Ascending aorta (tissue), 2 donors: ENCODE measurements around the gene HTT-AS. TPM values are rescaled to one million over a fixed set of nuclear protein-coding genes. Genes with fewer than 3 reads are reported as not detected.

Source experiments
- DNase-seq, 2 donors: peaks; one replicate each; pipeline ENCODE4 v3.0.0-alpha.2; 2019; ENCODE audit warnings: low spot score in 2 of 2
- H3K27ac ChIP-seq, 2 donors: fragments of 200-600 bp; sonication (generic); one replicate each; pipeline ENCODE4 v1.5.1; 2016 to 2017; ENCODE audit warnings: mild to moderate bottlenecking in 1 of 2
- H3K27me3 ChIP-seq: fragments of 200-600 bp; sonication (generic); one replicate; pipeline ENCODE4 v1.5.1; 2017
- H3K36me3 ChIP-seq, 2 donors: fragments of 200-600 bp; sonication (generic); one replicate each; pipeline ENCODE4 v1.5.1; 2016
- H3K4me1 ChIP-seq, 2 donors: fragments of 200-600 bp; sonication (generic); one replicate each; pipeline ENCODE4 v1.5.1; 2016 to 2017; ENCODE audit warnings: mild to moderate bottlenecking in 1 of 2
- H3K4me3 ChIP-seq, 2 donors: fragments of 200-600 bp; sonication (generic); one replicate each; pipeline ENCODE4 v1.5.1; 2016 to 2017; ENCODE audit warnings: mild to moderate bottlenecking in 1 of 2
- H3K9me3 ChIP-seq, 2 donors: fragments of 200-600 bp; sonication (generic); one replicate each; pipeline ENCODE4 v1.5.1; 2016
- intact Hi-C: fragments of 100-400 bp; cut with DNase I; formaldehyde crosslinking; loops from one replicate; pipeline ENCODE4 v1.15.1; 2023
- total RNA-seq: library from RNA; depleted of rRNA; stranded (reverse); fragments of >200 nt; gene quantifications from one replicate; pipeline ENCODE4 v1.1.0, GENCODE V29; 2016
- TF ChIP-seq, protein P1 (sequence below), 3 experiments: fragments of 200-600 bp in 2 of 3; fragments of 450-650 bp in 1 of 3; sonication (generic) in 2 of 3; IDR thresholded peaks; one replicate each; pipeline ENCODE4 v1.5.1; 2016 to 2019; ENCODE audit warnings: antibody characterized with exemption in 3 of 3, mild to moderate bottlenecking in 1 of 3, moderate library complexity in 1 of 3

The HTT-AS gene
- total RNA-seq, 1 donor from 2014 or later, result not detected

- no peaks in the 10 kb centered on the region for H3K36me3 ChIP-seq
- DNase-seq, result no peak
- no peaks in the 10 kb centered on the region for H3K4me1 ChIP-seq
- no peak overlapping the region for H3K4me3 ChIP-seq
- H3K27ac ChIP-seq, result no peak overlapping the region
- H3K9me3 ChIP-seq, result no peaks in the 10 kb centered on the region
- no peaks in the 10 kb centered on the region for H3K27me3 ChIP-seq
- TF ChIP-seq, protein P1, sequence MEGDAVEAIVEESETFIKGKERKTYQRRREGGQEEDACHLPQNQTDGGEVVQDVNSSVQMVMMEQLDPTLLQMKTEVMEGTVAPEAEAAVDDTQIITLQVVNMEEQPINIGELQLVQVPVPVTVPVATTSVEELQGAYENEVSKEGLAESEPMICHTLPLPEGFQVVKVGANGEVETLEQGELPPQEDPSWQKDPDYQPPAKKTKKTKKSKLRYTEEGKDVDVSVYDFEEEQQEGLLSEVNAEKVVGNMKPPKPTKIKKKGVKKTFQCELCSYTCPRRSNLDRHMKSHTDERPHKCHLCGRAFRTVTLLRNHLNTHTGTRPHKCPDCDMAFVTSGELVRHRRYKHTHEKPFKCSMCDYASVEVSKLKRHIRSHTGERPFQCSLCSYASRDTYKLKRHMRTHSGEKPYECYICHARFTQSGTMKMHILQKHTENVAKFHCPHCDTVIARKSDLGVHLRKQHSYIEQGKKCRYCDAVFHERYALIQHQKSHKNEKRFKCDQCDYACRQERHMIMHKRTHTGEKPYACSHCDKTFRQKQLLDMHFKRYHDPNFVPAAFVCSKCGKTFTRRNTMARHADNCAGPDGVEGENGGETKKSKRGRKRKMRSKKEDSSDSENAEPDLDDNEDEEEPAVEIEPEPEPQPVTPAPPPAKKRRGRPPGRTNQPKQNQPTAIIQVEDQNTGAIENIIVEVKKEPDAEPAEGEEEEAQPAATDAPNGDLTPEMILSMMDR (IDR thresholded peaks at IDR 0.05), result no peak
- intact Hi-C loops, result no loop called here
Observed at GRCh38 chr4:3022112-3022511, 52.2 kb downstream of the HTT-AS start.

GRCh38 chr4:3021627-3022026 lies 52.7 kb downstream of the HTT-AS start:
- no peak for DNase-seq
- no peak overlapping the region for H3K4me3 ChIP-seq
- TF ChIP-seq, protein P1 (IDR thresholded peaks at IDR 0.05), result no peak

DNA sequence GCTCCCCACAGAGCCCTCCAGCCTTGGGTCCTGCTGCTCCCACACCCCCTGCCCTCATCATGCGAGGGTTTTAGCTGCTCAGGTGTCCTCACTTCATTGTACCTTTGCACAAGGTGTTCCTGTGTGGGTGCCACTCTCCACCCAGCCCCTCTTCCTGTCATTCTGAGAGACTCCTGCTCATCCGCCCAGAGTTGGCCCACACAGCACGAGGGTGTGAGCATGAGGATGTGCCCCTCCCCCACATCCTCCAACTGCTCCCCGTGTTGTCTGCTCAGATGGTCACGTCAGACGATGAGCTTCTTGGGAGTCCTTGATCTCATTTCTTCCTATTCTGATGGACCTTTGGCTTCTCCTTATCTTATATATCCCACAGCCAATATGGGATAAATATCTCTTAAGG lies 53.2 kb downstream of the HTT-AS start:
- intact Hi-C loops, result no loop called here
- DNase-seq, result no peak
- TF ChIP-seq, protein P1 (IDR thresholded peaks at IDR 0.05), result no peak

More at GRCh38 chr4:3021627-3022026, 52.7 kb downstream of the HTT-AS start:
- intact Hi-C loops, result no loop called here
- Histone ChIP-seq H3K27me3 (no peaks in the 10 kb centered on the region), H3K36me3 (no peaks in the 10 kb centered on the region), H3K27ac (no peak overlapping the region), H3K9me3 (no peaks in the 10 kb centered on the region), H3K4me1 (no peaks in the 10 kb centered on the region)

GRCh38 chr4:3019145-3019846 lies 55.0 kb downstream of the HTT-AS start:
- intact Hi-C loops, result no loop called here

More for the DNA sequence above, 53.2 kb downstream of the HTT-AS start:
- no peak overlapping the region for H3K27ac ChIP-seq
- H3K4me1 ChIP-seq, result no peaks in the 10 kb centered on the region
- no peaks in the 10 kb centered on the region for H3K27me3 ChIP-seq
- no peaks in the 10 kb centered on the region for H3K9me3 ChIP-seq
- H3K36me3 ChIP-seq, result no peaks in the 10 kb centered on the region
- H3K4me3 ChIP-seq, result no peak overlapping the region

GRCh38 chr4:3017504-3017903 lies 56.8 kb downstream of the HTT-AS start:
- no peak for DNase-seq
- intact Hi-C loops, result no loop called here
- H3K27me3 ChIP-seq, result no peaks in the 10 kb centered on the region
- no peaks in the 10 kb centered on the region for H3K4me1 ChIP-seq
- no peak overlapping the region for H3K27ac ChIP-seq
- no peak overlapping the region for H3K4me3 ChIP-seq
- TF ChIP-seq, protein P1 (IDR thresholded peaks at IDR 0.05), result no peak
- H3K36me3 ChIP-seq, result no peaks in the 10 kb centered on the region
- no peaks in the 10 kb centered on the region for H3K9me3 ChIP-seq

More at GRCh38 chr4:3019145-3019846, 55.0 kb downstream of the HTT-AS start:
- TF ChIP-seq, protein P1 (IDR thresholded peaks at IDR 0.05), result no peak
- H3K9me3 ChIP-seq, result no peaks in the 10 kb centered on the region
- H3K27me3 ChIP-seq, result no peaks in the 10 kb centered on the region
- H3K36me3 ChIP-seq, result no peaks in the 10 kb centered on the region
- no peak for DNase-seq
- no peak overlapping the region for H3K4me3 ChIP-seq
- H3K4me1 ChIP-seq, result no peaks in the 10 kb centered on the region
- no peak overlapping the region for H3K27ac ChIP-seq
